HT1080 (cell line): ENCODE data around the gene CHCHD1. TPM values are rescaled to one million over a fixed set of nuclear protein-coding genes. Genes with fewer than 3 reads are reported as not detected.
A peak's percentile ranks its signal among the peaks of the same experiment; 100 is the strongest.
"Not testable (repeated sequence)": the region's sequence is repeated elsewhere in the genome, so short reads cannot be mapped to it uniquely, and the experiment has no call there.

Source experiments
- DNase-seq: peaks from one replicate; pipeline ENCODE4 v3.0.0-alpha.2; 2015; ENCODE audit warnings: low read depth
- polyA plus RNA-seq, 2 experiments: library from polyadenylated mRNA; depleted of rRNA; stranded (reverse); fragments of >200 nt; gene quantifications; 2 replicates each; pipeline ENCODE4 v1.2.3, GENCODE V29; 2015
- total RNA-seq: library from RNA; depleted of rRNA; stranded (reverse); fragments of >200 nt; shearing (Covaris generic); gene quantifications from 2 replicates; pipeline ENCODE4 v1.2.3, GENCODE V29; 2014; rRNA removed

The CHCHD1 gene
- 89.6 and 110 TPM in 2 replicates for total RNA-seq
- polyA plus RNA-seq (2015; cell fraction: cytosol; rRNA removed) = 51.6 and 59.5 TPM in 2 replicates
- 25.3 and 31.6 TPM in 2 replicates for polyA plus RNA-seq (2015; cell fraction: nucleus; rRNA removed)

DNA sequence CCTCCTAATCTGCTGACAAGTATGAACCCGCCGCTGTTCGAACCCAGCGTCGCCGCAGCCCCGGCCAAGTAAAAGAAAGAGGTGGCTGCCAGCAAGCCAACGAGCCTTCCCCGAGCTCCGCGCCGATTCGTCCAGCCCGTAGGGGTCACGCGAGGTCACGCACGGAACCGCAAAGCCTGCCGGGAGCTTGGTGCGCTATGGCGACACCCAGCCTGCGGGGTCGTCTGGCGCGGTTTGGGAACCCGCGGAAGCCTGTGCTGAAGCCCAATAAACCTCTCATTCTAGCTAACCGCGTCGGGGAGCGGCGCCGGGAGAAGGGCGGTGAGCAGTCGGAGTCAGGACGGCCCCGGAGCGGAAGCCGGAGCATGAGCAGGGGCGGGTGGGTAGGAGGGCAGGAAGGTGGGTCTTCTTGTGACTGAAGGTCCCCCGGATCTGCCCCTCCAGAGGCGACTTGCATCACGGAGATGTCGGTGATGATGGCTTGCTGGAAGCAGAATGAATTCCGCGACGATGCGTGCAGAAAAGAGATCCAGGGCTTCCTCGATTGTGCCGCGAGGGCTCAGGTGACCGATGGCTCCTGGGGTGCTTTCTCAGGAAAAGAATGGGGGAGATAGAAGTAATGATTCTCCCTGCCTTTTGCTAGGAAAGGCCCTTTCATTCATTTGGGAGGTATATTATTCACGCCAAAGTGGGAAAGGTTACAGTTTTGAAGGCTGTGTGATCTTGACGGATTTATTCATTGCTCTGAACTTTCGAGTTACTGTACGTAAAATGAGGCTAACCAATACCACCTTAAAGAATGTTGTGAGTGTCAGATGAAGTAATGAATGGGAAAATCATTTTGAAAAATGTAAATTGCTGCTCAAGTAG lies at the start of gene CHCHD1:
TSS of gene CHCHD1 (plus strand) at position 170 of the 870 bp plus-strand sequence. CDS start at position 198, 28 bp downstream.
- peak; percentile 78 for DNase-seq

- no peak for DNase-seq
These were observed 49.4 kb upstream of the CHCHD1 start for GRCh38 chr10:73732426-73732825.

GRCh38 chr10:73732931-73733623 lies 48.8 kb upstream of the CHCHD1 start:
- no peak for DNase-seq

DNA sequence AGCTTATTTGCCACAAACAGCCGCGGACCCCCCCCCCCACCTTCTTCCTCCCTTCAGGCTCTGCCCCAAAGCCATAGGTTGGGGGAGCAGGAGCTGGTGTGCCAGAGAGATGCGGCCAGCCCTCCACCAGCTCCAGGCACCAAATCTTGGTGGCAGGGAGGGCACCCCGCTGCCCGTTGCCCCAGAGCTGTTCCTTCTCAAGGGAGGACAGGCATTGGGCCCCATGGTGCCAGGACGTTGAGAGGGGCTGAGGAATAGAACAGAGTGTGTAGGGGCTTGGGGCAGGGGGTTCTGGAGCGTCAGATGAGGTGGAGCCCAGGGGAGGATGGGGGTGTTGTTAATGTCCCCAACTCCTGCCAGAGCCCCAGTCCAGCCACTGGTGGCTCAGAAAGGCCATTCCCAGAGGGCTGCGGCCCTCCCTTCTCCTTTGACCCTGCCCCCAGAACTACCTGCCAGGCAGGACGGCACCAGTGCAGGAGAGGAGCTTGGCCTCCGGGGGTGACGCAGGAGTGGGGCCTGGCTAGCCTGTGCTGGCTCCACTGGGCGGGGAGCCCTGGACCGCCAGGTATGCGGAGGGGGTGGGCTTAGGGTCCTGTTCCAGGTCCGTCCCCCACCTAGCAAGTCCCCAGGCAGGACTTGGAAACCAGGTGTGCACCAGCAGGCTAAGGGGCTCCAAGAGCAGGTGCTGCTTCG lies 47.7 kb upstream of the CHCHD1 start:
- DNase-seq = no peak

DNA sequence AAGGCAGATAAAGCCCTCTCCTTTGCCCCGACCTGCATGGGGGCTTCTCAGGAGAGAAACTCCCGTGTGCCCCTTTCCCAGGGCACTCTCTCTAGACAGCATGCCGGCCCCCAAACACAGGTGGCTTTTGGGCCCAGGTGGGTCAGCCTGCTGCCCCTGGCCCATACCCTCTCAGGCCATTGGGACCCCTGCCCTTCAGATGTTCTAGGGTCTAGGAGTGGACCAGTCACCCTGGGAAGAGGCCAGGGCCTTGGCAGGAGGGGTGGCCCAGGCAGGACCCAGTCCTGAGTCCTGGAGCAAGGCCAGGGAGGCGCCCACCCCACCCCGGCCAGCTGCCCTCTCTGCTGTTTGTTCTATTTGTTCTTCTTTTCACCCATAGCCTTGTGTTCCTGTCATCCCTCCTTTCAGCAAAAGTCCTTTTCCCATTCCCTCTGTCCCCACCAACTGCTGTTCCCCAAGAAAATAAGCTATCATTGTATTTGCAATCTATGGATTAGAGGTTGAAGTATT lies 47.0 kb upstream of the CHCHD1 start:
- no peak for DNase-seq

DNA sequence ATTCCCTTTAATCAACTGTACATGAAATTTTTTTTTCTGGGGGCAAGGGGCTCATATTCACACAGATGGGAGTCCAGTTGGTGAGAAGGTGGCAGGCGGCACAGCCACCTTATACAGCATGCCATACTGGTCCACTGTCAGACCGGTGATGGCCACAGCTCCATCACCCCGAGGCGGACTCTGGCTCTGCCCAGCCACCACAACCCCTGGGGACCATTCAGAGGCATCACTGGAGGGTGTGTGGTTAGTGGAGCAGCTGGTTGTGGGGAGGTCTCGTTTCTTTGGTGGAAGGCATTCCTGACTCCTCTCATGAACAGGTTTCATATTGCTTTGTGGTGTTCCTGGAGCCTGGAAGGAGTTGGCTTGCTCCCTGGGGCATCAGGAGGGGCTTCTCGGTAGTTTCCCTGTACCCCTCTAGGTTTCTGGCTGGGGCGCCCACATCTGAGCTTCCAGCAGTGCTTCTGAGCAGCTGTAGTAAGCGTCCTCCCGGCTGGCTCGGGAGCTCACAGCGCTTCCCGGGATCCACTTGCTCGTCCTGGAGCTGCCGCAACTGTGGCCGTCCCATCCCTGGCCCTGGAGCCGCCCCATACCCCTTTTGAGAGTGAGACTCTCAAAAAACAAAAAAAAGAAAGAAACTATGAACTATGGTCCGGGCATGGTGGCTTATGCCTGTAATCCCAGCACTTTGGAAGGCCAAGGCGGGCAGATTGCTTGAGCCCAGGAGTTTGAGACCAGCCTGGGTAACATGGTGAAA lies 41.2 kb upstream of the CHCHD1 start:
- not testable (repeated sequence) for DNase-seq

- DNase-seq = no peak
These were observed 39.5 kb upstream of the CHCHD1 start for GRCh38 chr10:73742454-73742734.

GRCh38 chr10:73743327-73743904 lies 38.4 kb upstream of the CHCHD1 start:
- DNase-seq = no peak

GRCh38 chr10:73743905-73744663 lies 37.8 kb upstream of the CHCHD1 start, which contains the start of gene SEC24C:
SEC24C (plus strand) TSS chr10:73744372; CDS start chr10:73746833, 2,461 bp downstream.
- peak; percentile 93 for DNase-seq

DNA sequence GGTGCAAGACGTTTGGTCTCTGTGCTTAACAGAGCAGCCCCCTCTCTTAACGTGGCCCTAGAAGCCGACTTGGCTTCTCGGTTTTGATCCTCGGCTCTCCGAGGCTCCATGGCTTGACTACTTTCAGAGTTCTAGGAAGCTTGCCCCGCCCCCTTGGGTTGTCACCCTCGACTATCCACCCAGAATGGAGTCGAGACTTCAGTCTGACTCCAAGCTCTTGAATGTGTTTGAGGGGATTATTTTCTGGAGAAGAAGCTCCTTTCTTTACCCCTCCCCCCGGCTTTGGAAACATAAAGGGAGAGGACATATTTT lies 37.2 kb upstream of the CHCHD1 start:
- DNase-seq = no peak

GRCh38 chr10:73746721-73747120 lies 35.1 kb upstream of the CHCHD1 start:
- DNase-seq = no peak

GRCh38 chr10:73750819-73751218 lies 31.0 kb upstream of the CHCHD1 start:
- DNase-seq = no peak

DNA sequence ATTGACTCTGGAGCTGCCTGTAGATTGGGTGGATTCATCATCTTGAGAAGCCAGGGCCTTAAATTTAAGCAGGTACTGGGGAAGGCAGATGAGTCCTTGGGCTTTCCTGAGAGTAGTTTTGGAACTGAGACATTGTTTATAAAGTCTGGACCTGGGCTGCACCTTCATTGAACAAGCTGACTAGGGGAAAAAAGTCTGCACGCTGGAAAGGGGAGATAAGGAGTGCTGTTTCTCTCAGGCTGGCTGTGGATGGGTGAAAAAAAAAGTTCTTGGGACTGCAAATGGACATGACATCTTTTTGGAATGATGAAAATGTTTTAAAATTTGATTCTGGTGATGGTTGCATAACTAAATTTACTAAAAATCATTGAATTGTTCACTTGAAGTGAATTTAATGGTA lies 25.7 kb upstream of the CHCHD1 start:
- no peak for DNase-seq

DNA sequence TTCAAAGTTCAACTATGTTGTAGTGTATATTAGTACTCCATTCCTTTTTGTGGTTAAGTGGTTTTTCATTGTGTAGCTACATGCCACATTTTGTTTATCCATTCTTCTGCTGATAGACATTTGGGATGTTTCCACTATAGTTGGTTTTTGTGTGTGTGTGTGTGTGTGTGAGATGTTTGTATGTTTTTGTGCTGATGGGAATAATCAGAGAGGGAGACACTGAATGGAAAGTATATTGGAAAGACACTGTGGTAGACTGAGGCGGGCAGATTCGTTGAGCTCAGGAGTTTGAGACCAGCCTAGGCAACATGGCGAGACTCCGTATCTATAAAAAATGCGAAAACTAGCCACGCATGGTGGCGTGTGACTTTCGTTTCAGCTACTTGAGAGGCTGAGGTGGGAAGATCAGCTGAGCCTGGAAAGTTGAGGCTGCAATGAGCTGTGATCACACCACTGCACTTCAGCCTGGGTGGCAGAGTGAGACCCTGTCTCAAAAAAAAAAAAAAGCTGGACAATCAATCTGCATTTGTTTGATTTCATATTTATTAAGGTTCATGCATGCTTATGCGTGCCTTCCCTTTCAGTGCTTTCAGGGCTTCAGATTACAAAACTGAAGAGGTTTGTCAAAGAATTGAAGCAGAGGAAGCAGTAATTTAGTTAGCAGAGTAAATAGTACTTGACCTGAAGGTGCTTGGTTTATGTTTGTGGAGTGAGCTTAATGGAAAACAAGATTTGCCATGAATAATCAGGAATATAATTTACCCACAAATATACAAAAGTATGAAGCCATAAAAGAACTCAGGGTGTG lies 22.9 kb upstream of the CHCHD1 start:
- no peak for DNase-seq

DNA sequence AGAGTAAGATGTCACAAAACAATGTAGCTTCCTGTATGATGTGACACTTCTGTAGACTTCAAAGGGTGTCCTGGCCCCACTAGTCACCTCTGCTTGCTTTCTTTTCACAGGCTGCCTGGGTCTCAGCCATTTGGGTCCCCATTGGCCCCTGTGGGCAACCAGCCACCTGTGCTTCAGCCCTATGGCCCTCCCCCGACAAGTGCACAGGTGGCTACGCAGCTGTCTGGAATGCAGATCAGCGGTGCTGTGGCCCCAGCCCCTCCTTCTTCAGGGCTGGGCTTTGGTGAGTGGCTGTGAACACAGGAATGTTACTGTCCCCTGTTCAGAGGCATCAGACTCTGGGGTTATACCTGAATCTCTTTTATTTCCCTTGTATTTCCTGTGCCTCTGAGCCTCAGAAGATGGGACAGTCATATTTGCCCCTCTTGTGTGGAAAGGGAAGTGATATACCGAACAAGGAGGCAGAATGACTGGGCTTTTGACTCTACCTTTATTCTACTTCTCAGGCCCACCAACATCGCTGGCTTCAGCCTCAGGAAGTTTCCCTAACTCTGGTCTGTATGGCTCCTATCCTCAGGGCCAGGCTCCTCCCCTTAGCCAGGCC lies 22.2 kb upstream of the CHCHD1 start:
- no peak for DNase-seq

DNA sequence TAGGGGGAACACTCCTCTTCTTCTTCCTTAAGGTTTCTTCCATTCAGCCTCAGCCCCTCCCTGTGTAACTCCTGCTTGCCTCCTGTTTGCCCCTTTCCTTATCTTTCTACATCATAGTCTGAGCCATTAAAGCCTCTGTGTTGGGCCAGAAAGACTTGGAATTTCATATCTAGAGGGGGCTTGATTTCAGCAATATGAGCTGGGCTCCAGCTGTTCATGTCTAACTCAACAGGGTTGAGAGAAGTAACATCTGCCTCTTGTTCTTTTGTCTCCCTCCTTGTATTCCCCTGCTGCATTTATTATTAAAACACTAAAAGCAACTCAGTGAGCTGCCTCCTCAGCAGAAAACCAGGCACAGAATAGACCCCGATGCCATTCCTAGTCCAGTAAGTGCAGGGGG lies 20.1 kb upstream of the CHCHD1 start:
- DNase-seq = no peak

DNA sequence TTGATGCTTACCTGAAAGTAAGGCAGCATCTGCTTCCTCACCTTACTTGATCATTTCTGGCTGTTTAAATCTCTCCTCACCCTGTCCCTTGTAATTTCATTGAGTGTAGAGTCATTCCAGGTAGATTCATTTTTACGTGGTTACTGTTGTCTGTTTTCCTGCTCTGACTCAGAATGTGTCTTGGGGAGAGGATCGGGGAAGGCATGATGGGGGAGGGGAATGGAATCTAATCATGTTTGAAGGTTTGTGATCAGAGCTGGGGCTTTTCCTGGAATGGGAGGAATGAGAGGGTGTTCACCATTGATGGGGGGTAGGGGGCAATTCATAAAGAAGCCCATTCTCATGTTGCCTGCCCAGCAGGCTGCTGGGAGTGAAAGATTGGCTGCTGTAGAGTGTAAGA lies 18.9 kb upstream of the CHCHD1 start:
- peak; percentile 59 for DNase-seq

DNA sequence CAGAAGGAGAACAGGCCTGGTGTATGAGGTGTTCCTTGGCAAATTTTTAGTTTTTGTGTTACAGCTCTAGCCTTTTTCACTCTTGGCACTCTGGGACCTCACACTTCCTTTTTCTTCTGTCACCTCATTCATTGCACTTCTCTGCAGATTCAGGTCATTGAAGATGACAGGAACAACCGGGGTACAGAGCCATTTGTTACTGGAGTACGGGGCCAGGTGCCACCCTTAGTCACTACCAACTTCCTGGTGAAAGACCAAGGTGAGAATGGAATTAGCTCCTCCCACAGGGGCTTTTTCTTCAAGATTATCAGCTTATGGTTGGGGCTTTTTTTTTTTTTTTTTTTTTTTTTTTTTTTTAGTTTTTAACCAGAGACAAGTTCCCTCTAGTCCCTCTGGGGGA lies 18.5 kb upstream of the CHCHD1 start:
- DNase-seq = no peak

- no peak for DNase-seq
These were observed 16.8 kb upstream of the CHCHD1 start for GRCh38 chr10:73765066-73765465.
